GM21526 (cell line): ENCODE results near the gene AK5.

Experiments used
- ATAC-seq: cut with Tn5 transposase; IDR thresholded peaks from one replicate; pipeline ENCODE4 v1.9.1; 2021; ENCODE audit warnings: moderate library complexity; ENCODE audit not compliant: unreplicated experiment, low FRiP score

The AK5 gene

DNA sequence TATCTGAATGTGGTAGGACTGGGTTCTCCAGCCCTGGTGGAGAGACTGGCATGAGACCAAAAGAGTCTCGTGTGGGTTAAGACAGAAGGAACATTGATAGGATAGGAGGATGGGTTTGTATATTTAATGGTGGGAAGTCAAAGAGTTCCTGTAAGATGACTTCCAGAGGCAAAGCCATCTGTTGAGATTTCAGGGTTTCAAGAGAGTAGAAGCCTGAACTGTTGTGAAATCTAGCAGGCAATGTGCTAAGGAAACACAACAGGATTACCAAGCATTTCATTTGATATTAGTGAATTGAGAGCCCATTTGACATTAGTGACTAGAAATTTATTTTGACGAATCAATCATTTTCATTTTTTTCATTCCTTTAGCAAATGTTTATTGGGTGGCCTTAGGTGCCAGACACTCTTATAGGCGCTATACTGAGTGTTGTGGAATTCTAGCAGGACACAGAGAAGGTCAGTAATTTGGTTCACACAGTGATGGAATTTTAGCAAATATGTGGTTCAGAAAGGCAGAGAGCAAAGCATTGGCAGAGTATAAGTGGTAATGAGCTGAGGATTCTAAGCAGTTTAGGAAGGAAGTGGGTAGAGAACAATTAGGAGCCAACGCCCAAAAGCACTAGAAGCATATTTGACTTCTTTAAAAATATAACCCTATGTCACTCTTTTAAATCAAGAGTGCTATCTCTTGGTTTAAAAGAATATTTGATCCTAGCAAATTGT lies 149.3 kb downstream of the AK5 start:
- no peak for ATAC-seq

DNA sequence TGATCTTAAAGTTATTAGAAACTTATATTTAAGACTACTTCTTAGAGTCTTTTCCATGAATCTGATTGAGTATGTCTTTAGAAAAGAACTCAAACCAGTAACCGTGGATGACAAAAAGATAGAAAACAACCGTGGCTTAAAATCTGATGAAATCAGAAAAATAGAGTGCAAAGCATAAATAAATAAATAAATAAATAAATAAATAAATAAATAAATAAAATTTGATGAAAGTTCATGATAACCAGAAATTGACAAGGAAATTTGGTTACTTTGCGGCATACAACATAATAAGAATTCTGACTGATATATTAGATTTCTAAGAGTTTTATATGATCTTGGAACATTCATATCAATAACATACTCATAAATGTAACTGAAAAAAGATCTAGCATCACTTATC lies 152.1 kb downstream of the AK5 start:
- ATAC-seq, result no peak

DNA sequence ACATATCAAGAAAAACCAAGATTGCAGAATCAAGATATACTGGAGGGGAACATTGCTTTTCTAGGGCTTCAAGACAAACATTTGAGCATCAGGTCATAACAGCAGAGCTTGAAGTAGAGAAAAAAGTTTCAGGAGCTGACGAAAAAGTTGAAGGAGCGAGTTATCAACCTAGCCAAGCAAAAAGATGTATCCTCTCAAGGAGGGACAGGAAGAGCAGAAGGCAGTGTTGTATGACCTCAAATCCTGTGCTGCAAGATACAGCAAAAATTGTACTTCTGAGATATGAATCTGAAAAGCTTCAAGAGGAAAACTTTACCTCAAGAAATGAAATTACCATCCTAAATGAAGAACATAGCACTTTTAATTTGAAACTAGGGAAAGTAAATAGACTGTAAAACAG lies 153.1 kb downstream of the AK5 start:
- no peak for ATAC-seq

DNA sequence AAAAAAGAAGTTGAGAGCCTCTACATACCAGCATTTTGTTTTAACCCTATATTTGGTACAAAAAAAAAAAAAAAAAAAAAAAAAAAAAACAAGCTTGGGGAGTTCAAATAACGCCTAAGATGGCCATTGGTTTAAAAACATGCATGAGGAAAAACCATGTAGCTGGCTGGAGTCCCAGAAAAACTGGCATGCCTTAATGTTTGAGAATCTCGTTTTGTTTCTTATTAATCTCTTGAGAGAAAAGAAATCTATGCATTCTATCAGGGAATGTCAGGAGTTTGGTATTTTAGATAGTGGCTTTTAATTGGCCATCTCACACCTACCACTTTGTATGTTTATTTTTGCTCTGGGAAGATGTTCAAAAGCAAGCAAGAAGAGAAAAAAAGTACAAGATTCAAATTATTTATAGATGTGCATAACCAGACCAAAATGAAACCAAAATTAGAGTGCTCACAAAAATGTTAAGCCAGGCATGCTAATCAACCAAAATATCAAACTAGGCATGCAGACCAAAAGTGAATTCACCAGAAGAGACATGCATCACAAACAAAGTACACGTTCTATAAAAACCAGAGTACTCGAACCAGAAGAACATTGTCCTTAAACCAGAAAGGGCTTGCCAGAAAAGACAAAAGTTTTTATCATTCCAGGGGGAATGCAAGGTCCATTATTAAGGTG lies 156.6 kb downstream of the AK5 start:
- ATAC-seq, result no peak

DNA sequence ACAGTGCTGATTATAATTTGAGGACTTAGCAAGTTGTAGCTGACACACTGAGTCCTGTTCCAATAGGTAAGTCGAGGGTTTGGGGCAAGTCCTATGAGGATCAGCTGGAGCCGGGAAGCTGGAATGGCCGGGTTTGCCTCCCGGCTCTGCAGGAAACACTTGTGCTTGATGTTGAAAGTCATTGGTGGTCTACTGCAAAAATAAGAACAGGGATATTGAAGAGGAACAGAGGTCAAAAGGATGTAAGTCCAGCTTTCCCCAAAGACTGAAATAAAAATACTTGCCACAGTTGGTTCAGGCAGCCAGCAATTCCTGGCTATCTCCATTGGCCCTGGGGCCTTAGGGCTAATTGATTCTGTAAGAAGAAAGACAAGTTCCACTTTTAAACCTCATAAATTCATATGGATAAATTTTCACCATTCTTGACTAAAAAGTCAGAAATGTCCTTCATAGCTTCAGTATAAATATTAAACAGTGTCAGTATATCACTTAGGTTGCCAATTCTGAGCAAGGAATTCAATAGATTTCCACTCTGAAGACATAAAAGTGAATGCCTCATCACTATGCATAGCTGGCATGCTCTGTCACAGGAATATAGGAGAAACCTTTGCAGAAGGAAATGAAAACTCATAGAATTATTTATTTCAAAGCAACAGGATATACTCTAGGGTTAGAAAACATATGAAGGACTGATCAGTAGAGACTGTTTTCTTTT lies 165.2 kb downstream of the AK5 start:
- no peak for ATAC-seq

DNA sequence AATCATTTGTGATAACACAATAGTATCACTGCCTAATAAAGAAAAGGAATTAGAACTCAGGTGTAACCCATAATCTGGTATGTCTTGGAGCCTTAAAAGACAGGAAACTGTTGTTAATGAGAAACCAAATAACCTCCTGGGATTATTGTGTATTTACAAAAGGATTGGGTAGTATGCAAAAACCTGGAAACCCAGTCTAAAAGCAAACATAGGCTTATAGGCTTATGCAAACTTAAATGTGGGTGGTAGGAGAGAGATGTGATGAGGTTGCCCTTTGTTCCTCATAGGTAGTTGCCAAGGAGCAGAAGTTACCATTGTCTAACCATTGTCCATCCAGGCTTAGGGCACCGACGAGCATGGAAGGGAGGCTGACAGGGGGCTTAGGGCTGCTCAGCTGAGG lies 165.8 kb downstream of the AK5 start:
- no peak for ATAC-seq

DNA sequence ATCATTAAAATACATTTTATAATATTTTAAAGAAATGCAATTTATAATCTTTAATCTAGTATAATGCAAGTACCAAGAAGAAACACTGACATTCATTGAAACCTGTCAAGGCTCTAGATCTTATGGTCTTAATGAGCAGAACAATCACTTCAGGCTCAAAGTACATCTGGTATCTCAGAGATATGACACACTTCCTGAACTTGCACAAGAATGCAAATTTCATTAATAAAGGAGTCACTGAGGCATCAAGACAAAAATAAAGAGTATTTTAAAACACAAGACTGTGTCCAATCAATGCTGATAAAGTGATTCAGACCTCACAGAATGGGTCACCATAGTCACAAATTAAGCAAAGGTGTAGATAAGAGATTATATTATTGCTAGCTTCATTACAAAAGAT lies 178.1 kb downstream of the AK5 start:
- no peak for ATAC-seq

DNA sequence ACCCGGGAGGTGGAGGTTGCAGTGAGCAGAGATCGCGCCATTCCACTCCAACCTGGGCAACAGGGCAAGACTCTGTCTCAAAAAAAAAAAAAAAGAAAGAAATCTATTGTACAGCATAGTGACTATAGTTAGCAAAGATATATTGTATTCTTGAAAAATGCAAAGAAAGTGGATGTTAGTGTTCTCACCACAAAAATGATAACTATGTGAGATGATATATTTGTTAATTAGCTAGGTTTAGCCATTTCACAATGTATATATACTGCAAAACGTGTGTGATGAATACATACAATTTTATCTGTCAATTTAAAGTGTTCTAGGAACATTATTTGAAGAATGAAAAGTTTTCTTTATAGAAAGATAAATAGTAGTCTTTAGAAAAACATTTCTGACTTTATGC lies 179.9 kb downstream of the AK5 start:
- ATAC-seq, result no peak

DNA sequence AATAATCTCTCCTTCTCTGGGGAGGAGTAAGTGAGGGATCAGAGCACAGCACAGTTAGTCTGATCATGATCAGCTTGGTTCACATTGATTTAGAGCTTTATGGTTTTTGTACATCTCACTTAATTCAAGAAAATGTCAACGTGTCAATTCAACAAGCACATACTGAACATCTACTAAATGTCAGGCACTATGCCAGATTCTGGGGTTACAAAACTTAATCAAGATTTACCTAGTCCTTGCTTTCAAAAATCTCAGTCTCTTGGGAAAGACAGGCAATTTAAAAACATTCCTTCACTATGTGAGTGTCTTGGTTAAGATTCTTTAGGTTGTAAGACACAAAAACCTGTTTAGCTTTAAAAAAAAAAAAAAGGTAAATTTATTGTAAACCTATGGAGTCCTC lies 181.4 kb downstream of the AK5 start:
- no peak for ATAC-seq

DNA sequence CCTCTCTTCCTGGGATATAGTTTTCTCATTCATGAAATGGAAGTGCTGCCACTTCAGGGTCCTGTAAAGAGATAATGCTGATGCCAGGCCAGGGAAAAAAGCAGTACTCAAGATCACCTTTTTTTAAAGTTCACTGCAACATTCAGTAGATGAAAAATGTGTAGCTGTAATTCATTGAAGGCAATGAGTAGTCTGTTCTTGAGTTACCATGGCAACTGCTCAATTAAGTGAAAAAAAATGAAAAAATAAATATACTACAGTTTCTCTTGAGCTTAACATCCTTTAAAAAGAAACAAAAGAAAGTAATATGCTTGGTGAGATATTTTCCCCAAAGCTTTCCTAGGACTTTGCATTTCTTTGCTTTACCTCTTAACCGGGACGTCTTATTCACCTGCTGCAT lies 183.3 kb downstream of the AK5 start:
- ATAC-seq, result no peak

DNA sequence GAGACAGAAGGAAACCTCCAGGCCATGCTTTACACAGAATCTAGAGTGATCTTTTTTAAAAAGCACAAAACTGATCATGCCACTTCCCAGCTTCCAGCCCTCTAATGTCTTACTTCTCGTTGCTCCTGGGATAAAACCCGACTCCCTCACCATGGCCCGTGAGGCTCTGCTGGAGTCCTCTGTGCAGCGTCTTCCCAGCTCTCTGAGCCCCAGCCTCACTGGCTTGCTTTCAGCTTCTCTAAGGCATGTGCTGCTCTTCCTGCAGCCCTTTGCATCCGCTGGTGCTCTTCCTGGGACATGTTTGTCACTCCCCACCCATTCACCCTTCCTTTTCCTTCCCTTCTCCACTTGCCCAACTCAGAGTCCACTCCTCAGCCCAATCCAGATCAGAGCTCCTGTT lies 184.1 kb downstream of the AK5 start:
- ATAC-seq, result no peak

DNA sequence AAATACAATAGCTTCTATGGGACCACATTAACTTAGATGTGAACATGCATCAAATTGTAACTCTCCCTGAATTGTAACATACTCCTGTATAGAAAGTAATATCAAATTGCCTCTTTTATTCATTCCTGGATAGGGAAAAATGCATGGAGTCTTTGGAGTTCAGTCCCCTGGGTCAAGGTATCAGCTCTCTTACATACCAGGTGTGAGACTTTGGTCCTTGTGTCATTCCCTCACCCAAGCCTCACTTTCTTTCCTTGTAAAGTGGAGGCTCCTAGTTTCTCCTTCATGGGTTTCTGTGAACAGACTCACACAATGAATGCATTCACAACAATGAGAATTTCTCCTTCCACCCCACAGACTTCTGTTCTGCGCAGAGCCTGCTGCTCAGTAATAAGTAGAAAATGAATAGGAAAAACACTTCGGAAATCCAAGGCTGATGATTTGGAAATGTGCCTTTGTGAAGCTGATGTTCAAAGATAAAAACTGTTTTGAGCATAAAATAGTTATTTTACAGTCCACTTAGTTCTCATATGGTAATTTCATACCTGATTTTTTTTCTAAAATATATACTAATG lies 185.3 kb downstream of the AK5 start:
- ATAC-seq, result no peak

DNA sequence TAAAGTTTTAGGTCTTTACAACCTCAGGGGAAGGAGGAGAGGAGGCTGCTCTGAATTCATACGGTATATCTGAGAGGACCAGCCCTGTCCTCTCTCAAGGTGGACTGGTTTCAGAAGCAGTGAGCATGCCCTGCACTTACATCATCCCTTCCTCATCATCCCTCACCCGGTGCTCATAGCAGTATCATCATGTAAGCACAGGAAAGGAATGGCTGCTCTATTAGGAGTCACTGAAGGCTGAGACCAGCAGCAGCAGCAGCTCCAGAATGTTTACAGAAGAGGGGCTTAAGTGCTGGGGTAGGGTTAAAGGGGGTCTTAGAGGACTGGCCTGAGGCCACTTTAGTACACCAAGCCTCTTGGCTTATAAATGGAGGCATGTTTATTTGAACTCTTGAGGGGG lies 185.9 kb downstream of the AK5 start:
- ATAC-seq, result no peak

DNA sequence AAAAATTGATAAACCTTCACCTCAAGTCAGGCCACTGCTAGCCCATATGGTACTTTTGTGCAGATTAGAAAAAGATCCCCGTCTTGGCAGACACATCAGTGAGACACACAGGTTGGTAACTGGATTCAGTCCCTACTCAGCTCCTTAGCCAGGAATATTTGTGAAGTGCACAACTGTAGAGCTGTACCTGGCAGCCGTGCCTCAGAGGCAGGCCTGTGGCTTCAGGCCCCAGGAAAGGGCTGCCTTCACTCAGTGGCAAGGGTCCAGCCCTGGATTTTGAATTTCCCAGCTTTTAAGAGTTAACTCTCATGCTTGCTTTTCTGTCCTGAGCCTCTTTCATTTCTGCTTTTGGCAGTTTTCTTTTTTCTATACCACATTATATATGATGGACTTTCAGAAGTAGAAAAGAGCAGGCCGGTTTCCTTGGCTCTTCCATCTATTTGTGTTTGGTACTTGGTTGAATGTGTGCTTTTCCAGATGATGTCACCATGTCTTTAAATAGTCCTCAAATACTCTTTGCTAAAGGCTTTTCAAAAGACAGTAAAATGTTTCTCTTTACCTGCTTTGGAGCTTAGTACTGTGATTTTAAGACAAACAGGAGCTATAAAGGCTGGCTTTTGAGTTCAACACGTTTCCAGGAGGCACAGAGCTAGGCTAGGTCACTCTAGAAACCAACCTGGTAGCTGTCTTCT lies 186.6 kb downstream of the AK5 start:
- no peak for ATAC-seq

DNA sequence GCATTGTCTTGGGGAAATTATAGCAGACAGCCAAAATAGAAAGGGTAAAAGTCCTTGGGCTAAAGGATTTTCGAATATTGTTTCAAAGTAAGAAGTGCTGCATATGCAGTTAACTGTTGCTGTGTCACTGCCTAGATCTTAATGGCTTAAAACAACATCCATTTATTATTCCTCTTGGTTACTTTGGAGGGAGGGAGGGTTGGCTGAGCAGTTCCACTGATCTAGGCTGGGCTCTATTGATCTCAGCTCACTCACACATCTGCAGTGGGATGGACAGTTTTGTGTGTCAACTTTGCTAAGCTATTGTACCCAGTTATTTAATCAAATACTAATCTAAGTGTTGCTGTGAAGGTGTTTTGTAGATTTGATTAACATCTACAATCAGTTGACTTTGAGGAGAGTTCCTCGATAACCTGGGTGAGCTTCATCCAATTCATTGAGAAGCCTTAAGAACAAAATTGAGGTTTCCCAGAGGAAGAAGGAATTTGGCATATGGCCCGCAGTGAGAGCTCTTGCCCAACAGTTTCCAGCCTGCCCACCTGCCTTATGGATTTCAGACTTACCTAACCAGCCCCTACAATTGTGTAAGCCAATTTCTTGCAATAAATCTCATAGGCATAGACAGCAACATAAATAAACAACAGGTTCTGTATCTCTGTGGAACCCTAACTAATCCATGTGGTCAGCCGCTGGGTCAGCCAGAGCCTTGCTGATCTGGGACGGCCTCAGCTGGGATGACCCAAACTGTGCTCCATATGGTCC lies 187.3 kb downstream of the AK5 start:
- no peak for ATAC-seq

DNA sequence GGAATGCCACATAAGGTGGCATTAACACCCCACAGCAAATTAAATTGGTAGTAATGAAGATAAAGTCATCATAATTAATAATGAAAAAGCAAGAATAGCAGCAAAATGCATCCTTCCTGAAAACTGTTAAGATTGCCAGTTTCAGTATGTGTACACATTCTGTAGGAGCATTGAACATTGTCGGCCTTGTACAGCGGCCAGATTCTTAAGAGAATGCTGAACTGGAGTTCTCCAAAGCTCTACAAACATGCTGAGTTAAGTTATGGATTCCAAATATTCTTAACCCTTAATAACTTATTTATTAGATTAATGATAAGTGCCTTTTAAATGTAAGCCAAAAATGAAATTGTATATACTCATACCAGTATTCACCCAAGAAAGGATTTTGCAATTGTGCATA lies 189.9 kb downstream of the AK5 start:
- no peak for ATAC-seq

DNA sequence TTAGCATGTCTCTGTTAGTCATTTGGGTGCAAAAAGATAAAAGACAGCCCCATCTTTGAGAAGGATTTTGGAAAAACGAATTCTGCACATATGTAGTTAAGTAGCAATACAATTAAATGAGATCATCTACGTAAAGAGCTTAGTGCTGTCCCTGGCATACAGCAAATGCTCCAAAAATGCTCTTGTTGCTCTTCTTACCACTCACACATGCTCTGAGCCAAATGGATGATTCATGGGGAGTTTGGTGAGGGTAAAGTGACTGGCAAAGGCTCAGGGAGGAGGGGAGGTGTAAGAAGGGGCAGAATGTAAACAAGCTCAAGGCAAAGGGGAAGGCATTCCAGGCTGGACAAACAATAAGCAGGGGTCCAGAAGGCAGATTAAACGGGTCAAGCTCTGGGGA lies 191.9 kb downstream of the AK5 start:
- ATAC-seq, result no peak

DNA sequence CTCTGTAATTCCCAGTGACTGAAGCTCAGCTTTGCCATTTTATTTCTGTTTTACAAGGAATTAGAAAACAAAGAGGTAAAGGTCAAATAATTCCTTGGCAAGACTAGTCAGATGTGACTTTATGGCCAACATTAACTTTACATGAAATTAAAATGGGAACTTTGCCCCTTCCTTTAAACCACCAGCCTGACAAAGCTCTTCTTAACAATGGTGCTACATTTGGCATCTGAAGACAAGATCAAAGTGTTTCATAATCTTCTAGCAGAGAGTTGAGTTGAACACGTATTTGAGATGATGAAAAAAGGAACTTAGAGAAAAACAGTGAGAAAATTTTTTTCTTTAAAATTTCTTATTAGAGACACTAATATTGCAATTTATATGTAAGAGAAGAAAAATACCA lies 193.8 kb downstream of the AK5 start:
- ATAC-seq, result no peak

DNA sequence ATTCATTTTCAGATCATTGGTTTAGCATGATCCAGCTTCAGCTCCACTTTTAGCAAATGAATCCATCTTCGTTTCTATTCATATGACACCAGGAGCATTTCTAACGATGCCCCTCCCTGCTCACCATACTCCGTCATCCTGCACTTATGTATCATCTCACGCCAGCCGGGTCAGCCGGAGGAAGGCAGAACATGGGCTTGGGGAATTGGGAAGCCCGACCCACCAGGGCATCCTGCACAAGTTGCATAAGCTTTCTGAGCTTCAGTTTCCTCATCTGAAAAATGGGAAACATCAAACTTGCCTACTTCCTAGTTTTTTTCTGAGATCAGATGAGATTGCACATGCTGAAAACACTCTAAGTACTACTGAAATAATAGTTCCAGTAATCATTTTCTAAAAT lies 194.7 kb downstream of the AK5 start:
- ATAC-seq, result no peak

DNA sequence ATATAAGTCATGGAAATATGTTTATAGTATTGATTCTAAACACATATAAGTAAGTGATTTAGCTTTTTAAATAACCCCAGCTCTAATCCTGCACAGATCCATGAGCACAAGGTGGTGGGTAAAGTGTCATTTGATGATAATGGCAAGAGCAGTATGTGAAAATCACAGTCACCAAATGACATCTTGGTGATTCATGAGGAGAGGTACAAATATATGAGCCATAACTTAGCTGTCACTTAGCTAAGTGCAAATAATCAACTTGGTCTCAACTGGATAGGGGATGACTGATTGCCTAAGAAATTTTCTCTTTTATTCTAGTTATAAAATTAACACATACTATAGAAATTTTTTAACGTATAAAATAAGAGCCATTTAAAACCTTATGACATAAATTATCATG lies 202.5 kb downstream of the AK5 start:
- ATAC-seq, result no peak
